ENCODE data around the gene PANK4. TPM values are rescaled to one million over a fixed set of nuclear protein-coding genes. Genes with fewer than 3 reads are reported as not detected.
"Not testable (repeated sequence)": the region's sequence is repeated elsewhere in the genome, so short reads cannot be mapped to it uniquely, and the experiment has no call there.

The PANK4 gene
- total RNA-seq, 2 experiments from 2014 or later = 42.9 to 47.0 TPM

DNA sequence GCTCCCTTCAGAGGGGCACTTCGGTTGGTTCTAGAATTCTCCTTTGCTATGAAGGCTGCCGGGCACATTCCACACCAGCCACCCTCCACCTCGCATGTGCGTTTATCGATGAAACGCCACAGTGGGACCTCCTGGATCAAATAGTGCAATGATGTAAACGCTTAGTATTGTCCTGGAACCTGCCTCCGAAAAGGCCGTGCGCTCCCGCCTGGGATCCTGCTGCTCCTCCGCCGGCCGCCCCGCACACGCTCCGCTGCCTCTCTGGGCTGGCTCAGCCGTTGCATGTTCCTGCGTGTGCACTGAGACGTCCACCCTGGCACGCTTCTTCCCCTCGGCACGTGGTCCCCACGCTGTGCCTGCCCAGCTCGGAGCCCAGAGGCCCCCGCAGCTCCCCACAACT is 25.8 kb upstream of the PANK4 start:
- Mint-ChIP-seq H3K9me3 (no peaks in the 10 kb centered on the region), H3K4me1 (ENCODE audit: low read depth) (peaks cover 41% of the 10 kb centered on the region), H3K4me3 (no peak overlapping the region), H3K36me3 (ENCODE audit: low read depth) (peaks cover 13% of the 10 kb centered on the region), H3K27ac (no peak overlapping the region), H3K27me3 (no peaks in the 10 kb centered on the region)
- intact Hi-C loops (cut with DNase I, micrococcal nuclease) = no loop called here
- H3K27me3 ChIP-seq (ENCODE audit: control insufficient read depth in 1 of 2, insufficient read depth in 2 of 2, low read length in 2 of 2) = no peaks in the 10 kb centered on the region
- H3K4me3 ChIP-seq (ENCODE audit: low read length) = no peak overlapping the region
- ATAC-seq (ENCODE audit: poor library complexity) = no peak
- TF ChIP-seq, protein P1, sequence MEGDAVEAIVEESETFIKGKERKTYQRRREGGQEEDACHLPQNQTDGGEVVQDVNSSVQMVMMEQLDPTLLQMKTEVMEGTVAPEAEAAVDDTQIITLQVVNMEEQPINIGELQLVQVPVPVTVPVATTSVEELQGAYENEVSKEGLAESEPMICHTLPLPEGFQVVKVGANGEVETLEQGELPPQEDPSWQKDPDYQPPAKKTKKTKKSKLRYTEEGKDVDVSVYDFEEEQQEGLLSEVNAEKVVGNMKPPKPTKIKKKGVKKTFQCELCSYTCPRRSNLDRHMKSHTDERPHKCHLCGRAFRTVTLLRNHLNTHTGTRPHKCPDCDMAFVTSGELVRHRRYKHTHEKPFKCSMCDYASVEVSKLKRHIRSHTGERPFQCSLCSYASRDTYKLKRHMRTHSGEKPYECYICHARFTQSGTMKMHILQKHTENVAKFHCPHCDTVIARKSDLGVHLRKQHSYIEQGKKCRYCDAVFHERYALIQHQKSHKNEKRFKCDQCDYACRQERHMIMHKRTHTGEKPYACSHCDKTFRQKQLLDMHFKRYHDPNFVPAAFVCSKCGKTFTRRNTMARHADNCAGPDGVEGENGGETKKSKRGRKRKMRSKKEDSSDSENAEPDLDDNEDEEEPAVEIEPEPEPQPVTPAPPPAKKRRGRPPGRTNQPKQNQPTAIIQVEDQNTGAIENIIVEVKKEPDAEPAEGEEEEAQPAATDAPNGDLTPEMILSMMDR (IDR thresholded peaks at IDR 0.05) = no peak
- CTCF ChIA-PET = no interaction called here
- POLR2A ChIA-PET = no interaction called here
- peaks cover 58% of the 10 kb centered on the region for H3K4me1 ChIP-seq (ENCODE audit: insufficient read depth, low read length)
- no peak overlapping the region for H3K27ac ChIP-seq (ENCODE audit: low read depth in 1 of 2, low read length in 2 of 2)
- no peak for DNase-seq
- H3K9me3 ChIP-seq (ENCODE audit: control insufficient read depth in 1 of 2, insufficient read depth in 1 of 2, low read length in 2 of 2) = no peaks in the 10 kb centered on the region
- H3K36me3 ChIP-seq (ENCODE audit: insufficient read depth, low read length) = no peaks in the 10 kb centered on the region

DNA sequence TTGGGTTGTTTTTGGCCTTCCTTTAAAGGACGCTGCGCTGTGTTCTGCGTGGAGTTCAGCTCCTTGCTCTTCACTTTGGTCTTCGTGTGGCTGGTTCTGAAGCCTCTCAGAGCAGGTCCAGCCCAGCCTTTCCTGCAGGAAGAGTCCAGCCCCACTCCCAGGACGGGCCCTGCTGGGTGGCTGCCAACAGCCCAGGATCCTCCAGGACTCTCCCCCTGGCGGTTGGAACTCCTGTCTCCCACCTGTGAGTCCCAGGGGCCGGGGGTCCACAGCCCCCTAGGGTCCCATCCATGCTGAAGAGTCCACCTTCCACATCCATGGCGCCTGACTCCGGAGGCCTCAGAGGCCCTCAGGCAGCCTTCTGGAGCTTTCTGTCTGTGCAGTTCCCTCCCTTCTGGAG is 25.1 kb upstream of the PANK4 start:
- H3K36me3 ChIP-seq (ENCODE audit: insufficient read depth, low read length); intact Hi-C loops (cut with DNase I, micrococcal nuclease); DNase-seq; H3K4me3 ChIP-seq (ENCODE audit: low read length); H3K9me3 Mint-ChIP-seq; H3K4me3 Mint-ChIP-seq; ATAC-seq (ENCODE audit: poor library complexity); H3K9me3 ChIP-seq (ENCODE audit: control insufficient read depth in 1 of 2, insufficient read depth in 1 of 2, low read length in 2 of 2); H3K27me3 ChIP-seq (ENCODE audit: control insufficient read depth in 1 of 2, insufficient read depth in 2 of 2, low read length in 2 of 2); POLR2A ChIA-PET; H3K27ac ChIP-seq (ENCODE audit: low read depth in 1 of 2, low read length in 2 of 2); CTCF ChIA-PET; H3K27me3 Mint-ChIP-seq: not testable (repeated sequence)
- peaks cover 55% of the 10 kb centered on the region for H3K4me1 ChIP-seq (ENCODE audit: insufficient read depth, low read length)
- peaks cover 45% of the 10 kb centered on the region for H3K4me1 Mint-ChIP-seq (ENCODE audit: low read depth)
- H3K36me3 Mint-ChIP-seq (ENCODE audit: low read depth) = peaks cover 17% of the 10 kb centered on the region
- H3K27ac Mint-ChIP-seq = peak overlapping the region; percentile 71

- intact Hi-C loops (cut with DNase I, micrococcal nuclease); H3K36me3 ChIP-seq (ENCODE audit: insufficient read depth, low read length); CTCF ChIA-PET; H3K4me3 ChIP-seq (ENCODE audit: low read length); H3K27me3 ChIP-seq (ENCODE audit: control insufficient read depth in 1 of 2, insufficient read depth in 2 of 2, low read length in 2 of 2); H3K27ac ChIP-seq (ENCODE audit: low read depth in 1 of 2, low read length in 2 of 2); H3K4me3 Mint-ChIP-seq; H3K27me3 Mint-ChIP-seq; H3K9me3 Mint-ChIP-seq; H3K36me3 Mint-ChIP-seq (ENCODE audit: low read depth); ATAC-seq (ENCODE audit: poor library complexity); H3K9me3 ChIP-seq (ENCODE audit: control insufficient read depth in 1 of 2, insufficient read depth in 1 of 2, low read length in 2 of 2); DNase-seq: not testable (repeated sequence)
- peaks cover 33% of the 10 kb centered on the region for H3K4me1 Mint-ChIP-seq (ENCODE audit: low read depth)
- H3K27ac Mint-ChIP-seq = peak overlapping the region; percentile 79
- H3K4me1 ChIP-seq (ENCODE audit: insufficient read depth, low read length) = peaks cover 56% of the 10 kb centered on the region
- POLR2A ChIA-PET = interaction anchor here (4.9 kb wide), 1 partner anchor 23 kb away, joined by 164 read pairs; the partner anchor contains the start of genes HES5 and PANK4
Measured at GRCh38 chr1:2550309-2550861, 24.0 kb upstream of the PANK4 start.

GRCh38 chr1:2549367-2550029 is 23.1 kb upstream of the PANK4 start:
- peaks cover 53% of the 10 kb centered on the region for H3K4me1 ChIP-seq (ENCODE audit: insufficient read depth, low read length)
- intact Hi-C loops (cut with DNase I, micrococcal nuclease) = loop anchor here (2.0 to 10.0 kb wide), 3 partner anchors 35 to 415 kb away; no protein-coding TSS in a partner anchor
- H3K9me3 Mint-ChIP-seq; H3K36me3 Mint-ChIP-seq (ENCODE audit: low read depth); H3K27me3 Mint-ChIP-seq; ATAC-seq (ENCODE audit: poor library complexity); H3K27me3 ChIP-seq (ENCODE audit: control insufficient read depth in 1 of 2, insufficient read depth in 2 of 2, low read length in 2 of 2); H3K36me3 ChIP-seq (ENCODE audit: insufficient read depth, low read length); H3K9me3 ChIP-seq (ENCODE audit: control insufficient read depth in 1 of 2, insufficient read depth in 1 of 2, low read length in 2 of 2): not testable (repeated sequence)
- Mint-ChIP-seq H3K4me1 (ENCODE audit: low read depth) (peaks cover 29% of the 10 kb centered on the region), H3K4me3 (peak overlapping the region; percentile 95), H3K27ac (peak overlapping the region; percentile 99)
- DNase-seq = peak in 1 of 14 experiments; percentile 23
- ChIA-PET POLR2A (interaction anchor here (2.9 to 4.9 kb wide), 5 partner anchors 12 to 133 kb away, joined by 9 to 164 read pairs (median 54); partner anchors contain the start of genes HES5, PANK4 and PRXL2B), CTCF (interaction anchor here (1.5 to 5.3 kb wide), 3 partner anchors 12 to 36 kb away, joined by 6 to 37 read pairs (median 18); partner anchors contain the start of gene PANK4)
- peak overlapping the region; percentile 96 to 99 for H3K27ac ChIP-seq (ENCODE audit: low read depth in 1 of 2, low read length in 2 of 2)
- peak overlapping the region; percentile 81 for H3K4me3 ChIP-seq (ENCODE audit: low read length)
